ENCODE data around the gene KRT81. TPM values are rescaled to one million over a fixed set of nuclear protein-coding genes. Genes with fewer than 3 reads are reported as not detected.

KRT81 gene
- total RNA-seq, 5 donors from 2014 or later (not counting 1 experiment from before 2014, with no cell fraction given) = 0.30 to 1.0 (median 0.76) TPM; not detected in 2

DNA sequence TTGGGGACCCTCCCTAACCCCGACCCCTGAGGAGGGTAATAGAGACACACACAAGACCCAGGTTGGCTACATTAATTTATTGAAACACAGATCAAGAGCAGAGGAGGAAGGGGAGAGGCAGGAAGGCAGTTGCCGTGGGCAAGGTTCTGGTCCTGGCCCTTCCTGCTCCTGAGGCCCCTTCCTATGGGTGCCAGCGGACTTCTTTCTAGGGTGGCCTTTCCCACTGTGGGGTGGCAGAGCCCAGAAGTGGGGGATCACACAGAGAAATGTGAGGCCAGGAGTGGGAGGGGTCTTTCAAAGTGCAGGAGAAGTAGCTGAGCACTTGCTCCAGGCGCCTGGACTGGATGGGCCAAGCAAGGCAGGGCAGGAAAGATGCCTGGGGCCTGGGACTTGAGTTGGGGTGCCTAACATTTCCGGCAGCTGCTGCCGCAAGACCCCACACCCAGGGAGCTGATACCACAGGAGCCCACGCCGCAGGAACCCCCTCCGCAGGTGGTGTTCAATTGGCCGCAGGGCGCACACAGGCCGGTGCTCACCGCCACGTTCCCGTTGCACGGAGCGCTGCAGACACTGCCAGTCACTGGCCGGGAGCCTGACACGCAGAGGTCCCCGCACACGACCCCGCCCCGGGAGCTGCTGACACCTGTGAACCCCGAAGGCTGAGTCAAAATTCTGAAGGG, 5.3 kb downstream of the KRT81 start:
- Histone ChIP-seq H3K27ac (ENCODE audit: low read length) (no peak overlapping the region), H3K27me3 (replicated peaks in 1 of 2; ENCODE audit: control insufficient read depth in 2 of 2, extremely low read depth in 1 of 2, insufficient read depth in 2 of 2, low read length in 1 of 2) (peaks cover 0 to 13% of the 10 kb centered on the region in 2 experiments), H3K4me3 (ENCODE audit: control insufficient read depth in 1 of 2, extremely low read depth in 1 of 2, low read length in 1 of 2) (no peak overlapping the region), H3K4me1 (ENCODE audit: control insufficient read depth in 1 of 2, extremely low read depth in 1 of 2, insufficient read depth in 2 of 2, low read length in 2 of 2) (peaks cover 0 to 2% of the 10 kb centered on the region in 2 experiments), H3K36me3 (ENCODE audit: control insufficient read depth in 2 of 2, extremely low read depth in 1 of 2, insufficient read depth in 1 of 2, low read length in 1 of 2) (no peaks in the 10 kb centered on the region), H3K9me3 (no peaks in the 10 kb centered on the region)
- ATAC-seq (replicated peaks in 1 of 4) (no peak), DNase-seq (peak in 1 of 35 experiments; percentile 21)
- POLR2A ChIA-PET = no interaction called here
- H3K4me3 Mint-ChIP-seq = no peak overlapping the region
- H3K9me3 Mint-ChIP-seq = no peaks in the 10 kb centered on the region
- WGBS (ENCODE audit: insufficient coverage) = 94% methylated on average over 23 of the region's 24 CpGs
- H3K4me1 Mint-ChIP-seq = peaks cover 0 to 13% (median 7%) of the 10 kb centered on the region in 3 donors
- CTCF ChIA-PET = interaction anchor here in 1 of 2 donors (1.0 kb wide), 1 partner anchor 8 kb away, joined by 4 read pairs; no protein-coding TSS in a partner anchor
- H3K27ac Mint-ChIP-seq = no peak overlapping the region
- peaks cover 0 to 8% of the 10 kb centered on the region in 2 donors for H3K27me3 Mint-ChIP-seq
- no peaks in the 10 kb centered on the region for H3K36me3 Mint-ChIP-seq

DNA sequence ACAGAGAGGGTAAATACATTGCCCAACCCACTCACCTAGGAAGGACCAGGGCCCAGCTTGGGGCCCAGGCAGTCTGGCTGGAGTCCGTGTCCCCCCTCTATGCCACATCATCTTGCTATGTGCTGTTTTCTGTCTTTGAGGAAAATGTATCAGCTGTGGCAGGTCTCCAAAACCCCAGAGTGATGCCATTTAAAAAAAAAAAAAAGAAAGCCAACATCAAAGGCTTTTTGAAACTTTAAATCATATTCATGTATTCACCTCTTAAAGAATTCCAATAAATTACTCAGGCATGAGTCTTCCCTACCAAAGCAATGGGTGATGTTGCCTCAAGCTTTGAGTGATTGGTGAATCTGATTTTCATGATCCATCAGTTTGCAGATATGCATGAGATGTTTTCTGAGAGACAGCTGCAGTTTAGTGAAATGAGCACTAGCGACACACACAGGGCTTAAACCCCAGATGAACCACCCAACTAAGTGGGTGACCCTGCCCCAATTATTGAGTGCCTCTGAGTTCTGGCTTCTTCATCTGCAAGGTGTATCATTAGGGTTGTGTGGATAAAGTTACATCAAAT, 6.1 kb downstream of the KRT81 start:
- ChIA-PET POLR2A (no interaction called here), CTCF (no interaction called here)

DNA sequence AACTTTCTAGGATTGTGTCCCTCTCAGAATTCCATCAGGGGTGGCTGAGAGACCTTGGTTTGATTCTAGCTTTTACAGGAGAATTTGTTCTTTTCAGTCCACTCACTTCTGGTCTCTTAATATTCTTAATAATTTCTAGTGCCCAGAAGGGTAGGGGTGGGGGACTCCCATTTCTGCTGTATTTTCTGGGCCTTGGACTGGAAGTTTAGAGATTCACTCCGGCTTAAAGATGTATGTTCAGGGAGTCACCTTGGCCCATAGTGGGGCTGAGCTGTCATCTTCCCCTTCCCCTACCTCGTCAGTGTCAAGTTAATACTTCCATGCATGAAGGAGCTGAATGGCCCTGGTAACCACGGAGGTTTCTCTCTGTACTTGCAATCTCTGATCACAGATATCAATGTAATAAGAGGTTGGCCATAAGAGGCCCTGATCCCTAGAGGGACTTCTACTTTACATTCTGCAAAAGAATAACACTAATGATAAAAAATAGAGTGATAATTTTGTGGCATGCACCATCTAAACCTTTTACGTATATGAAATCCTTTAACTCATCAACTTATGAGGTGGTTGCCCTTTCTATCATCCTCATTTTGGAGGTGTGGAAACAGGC, 6.7 kb downstream of the KRT81 start:
- no CpG with 5 or more reads among the region's 4 CpGs for WGBS (ENCODE audit: insufficient coverage)
- DNase-seq = peak in 1 of 35 experiments; percentile 4
- H3K9me3 Mint-ChIP-seq = no peaks in the 10 kb centered on the region
- no peaks in the 10 kb centered on the region for H3K36me3 ChIP-seq (ENCODE audit: control insufficient read depth in 2 of 2, extremely low read depth in 1 of 2, insufficient read depth in 1 of 2, low read length in 1 of 2)
- POLR2A ChIA-PET = interaction anchor here in 1 of 2 donors (0.6 kb wide), 1 partner anchor 667 kb away, joined by 3 read pairs; no protein-coding TSS in a partner anchor
- peaks cover 0 to 2% of the 10 kb centered on the region in 2 experiments for H3K4me1 ChIP-seq (ENCODE audit: control insufficient read depth in 1 of 2, extremely low read depth in 1 of 2, insufficient read depth in 2 of 2, low read length in 2 of 2)
- H3K36me3 Mint-ChIP-seq = no peaks in the 10 kb centered on the region
- H3K4me1 Mint-ChIP-seq = peaks cover 0 to 13% (median 7%) of the 10 kb centered on the region in 3 donors
- H3K4me3 ChIP-seq (ENCODE audit: control insufficient read depth in 1 of 2, extremely low read depth in 1 of 2, low read length in 1 of 2) = no peak overlapping the region
- peaks cover 0 to 19% of the 10 kb centered on the region in 2 experiments for H3K27me3 ChIP-seq (replicated peaks in 1 of 2; ENCODE audit: control insufficient read depth in 2 of 2, extremely low read depth in 1 of 2, insufficient read depth in 2 of 2, low read length in 1 of 2)
- peaks cover 5 to 13% of the 10 kb centered on the region in 2 donors for H3K27me3 Mint-ChIP-seq
- H3K4me3 Mint-ChIP-seq = no peak overlapping the region
- CTCF ChIA-PET = interaction anchor here in 1 of 2 donors (0.6 kb wide), 1 partner anchor 278 kb away, joined by 4 read pairs; no protein-coding TSS in a partner anchor
- H3K9me3 ChIP-seq = no peaks in the 10 kb centered on the region
- no peak overlapping the region for H3K27ac Mint-ChIP-seq
- no peak overlapping the region for H3K27ac ChIP-seq (ENCODE audit: low read length)
- ATAC-seq (replicated peaks in 1 of 4) = no peak

More for the DNA sequence above, 6.1 kb downstream of the KRT81 start:
- Histone ChIP-seq H3K27ac (ENCODE audit: low read length) (no peak overlapping the region), H3K4me3 (ENCODE audit: control insufficient read depth in 1 of 2, extremely low read depth in 1 of 2, low read length in 1 of 2) (no peak overlapping the region), H3K4me1 (ENCODE audit: control insufficient read depth in 1 of 2, extremely low read depth in 1 of 2, insufficient read depth in 2 of 2, low read length in 2 of 2) (peaks cover 0 to 2% of the 10 kb centered on the region in 2 experiments), H3K9me3 (no peaks in the 10 kb centered on the region), H3K27me3 (replicated peaks in 1 of 2; ENCODE audit: control insufficient read depth in 2 of 2, extremely low read depth in 1 of 2, insufficient read depth in 2 of 2, low read length in 1 of 2) (peaks cover 0 to 15% of the 10 kb centered on the region in 2 experiments), H3K36me3 (ENCODE audit: control insufficient read depth in 2 of 2, extremely low read depth in 1 of 2, insufficient read depth in 1 of 2, low read length in 1 of 2) (no peaks in the 10 kb centered on the region)
- Mint-ChIP-seq H3K36me3 (no peaks in the 10 kb centered on the region), H3K27ac (no peak overlapping the region), H3K4me3 (no peak overlapping the region), H3K9me3 (no peaks in the 10 kb centered on the region), H3K27me3 (peaks cover 0 to 8% of the 10 kb centered on the region in 2 donors), H3K4me1 (peaks cover 0 to 13% (median 7%) of the 10 kb centered on the region in 3 donors)
- no peak for DNase-seq
- WGBS (ENCODE audit: insufficient coverage) = no CpG with 5 or more reads among the region's 2 CpGs
- no peak for ATAC-seq (replicated peaks in 1 of 4)

DNA sequence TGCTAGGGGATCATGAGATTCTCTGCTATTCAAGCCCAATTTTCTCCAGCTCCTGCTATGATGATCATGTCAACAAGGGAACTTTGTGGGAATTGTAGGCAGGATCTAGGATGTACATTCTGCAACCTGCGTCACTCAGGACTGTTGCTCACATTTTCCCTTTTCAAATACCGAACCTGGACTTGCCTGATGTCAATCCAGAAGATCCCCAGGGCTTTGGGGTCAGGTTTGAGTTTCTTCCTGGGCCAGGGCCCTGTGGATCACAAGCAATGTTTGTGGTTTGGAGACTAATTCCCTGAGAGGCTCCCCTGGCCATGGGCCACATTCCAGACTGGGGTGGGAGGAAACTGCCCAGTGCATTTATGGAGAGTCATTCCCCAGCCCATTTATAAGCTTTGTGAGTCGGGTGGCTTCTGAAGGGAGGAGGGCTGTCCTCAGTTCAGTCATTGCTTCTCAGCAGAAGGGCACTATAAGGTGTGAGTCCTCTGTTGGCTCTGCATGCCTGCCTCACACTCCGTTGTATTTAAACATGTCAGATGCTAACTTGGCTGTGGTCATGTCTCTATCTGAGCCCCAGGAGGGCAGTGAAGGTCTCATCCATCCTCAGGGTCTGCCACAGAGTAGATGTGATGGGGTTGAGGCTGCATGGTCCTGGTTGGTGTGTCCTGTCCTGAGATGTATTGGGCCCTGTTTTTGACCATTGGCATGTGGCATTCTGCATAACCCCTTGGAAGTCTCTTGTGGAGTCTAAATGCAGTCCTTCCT, 10.4 kb downstream of the KRT81 start:
- ChIA-PET CTCF (interaction anchor here in 1 of 2 donors (0.6 kb wide), 1 partner anchor 1637 kb away, joined by 4 read pairs; no protein-coding TSS in a partner anchor), POLR2A (no interaction called here)
- no peak overlapping the region for H3K27ac Mint-ChIP-seq
- H3K4me3 Mint-ChIP-seq = no peak overlapping the region
- H3K27me3 ChIP-seq (replicated peaks in 1 of 2; ENCODE audit: control insufficient read depth in 2 of 2, extremely low read depth in 1 of 2, insufficient read depth in 2 of 2, low read length in 1 of 2) = peaks cover 0 to 31% of the 10 kb centered on the region in 2 experiments
- no peaks in the 10 kb centered on the region for H3K36me3 Mint-ChIP-seq
- DNase-seq (no peak), ATAC-seq (replicated peaks in 1 of 4) (no peak)
- H3K4me3 ChIP-seq (ENCODE audit: control insufficient read depth in 1 of 2, extremely low read depth in 1 of 2, low read length in 1 of 2) = no peak overlapping the region
- H3K9me3 Mint-ChIP-seq = no peaks in the 10 kb centered on the region
- no peaks in the 10 kb centered on the region for H3K36me3 ChIP-seq (ENCODE audit: control insufficient read depth in 2 of 2, extremely low read depth in 1 of 2, insufficient read depth in 1 of 2, low read length in 1 of 2)
- 78% methylated on average over 3 of the region's 4 CpGs for WGBS (ENCODE audit: insufficient coverage)
- H3K4me1 ChIP-seq (ENCODE audit: control insufficient read depth in 1 of 2, extremely low read depth in 1 of 2, insufficient read depth in 2 of 2, low read length in 2 of 2) = peaks cover 0 to 9% of the 10 kb centered on the region in 2 experiments
- H3K4me1 Mint-ChIP-seq = peaks cover 5 to 10% (median 7%) of the 10 kb centered on the region in 3 donors
- H3K9me3 ChIP-seq = no peaks in the 10 kb centered on the region
- H3K27me3 Mint-ChIP-seq = peaks cover 20 to 39% of the 10 kb centered on the region in 2 donors
- H3K27ac ChIP-seq (ENCODE audit: low read length) = no peak overlapping the region

DNA sequence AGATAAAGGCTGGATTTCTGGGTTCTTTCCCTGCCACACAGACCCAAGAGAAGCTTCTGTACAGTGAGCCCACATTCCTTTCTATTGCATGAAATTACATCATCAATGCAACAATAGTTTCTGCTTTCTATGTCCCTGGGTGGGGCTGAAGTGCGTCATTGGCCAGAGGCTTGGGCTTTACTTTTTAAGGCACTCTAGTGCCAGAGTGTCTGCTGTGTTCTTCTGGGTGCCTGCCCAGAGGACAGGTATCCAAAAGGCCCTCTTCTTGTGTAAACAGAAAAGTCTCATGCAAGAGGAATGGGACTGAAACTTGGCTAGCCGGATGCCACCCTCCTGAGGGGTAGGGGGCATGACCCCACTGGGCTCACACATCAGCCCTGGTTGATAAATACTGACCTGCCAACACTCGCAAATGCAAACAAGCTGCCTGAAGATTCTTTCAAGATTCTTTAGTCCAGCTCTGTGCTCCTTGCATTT, 11.0 kb downstream of the KRT81 start:
- WGBS (ENCODE audit: insufficient coverage) = 90% methylated on average over 3 of the region's 3 CpGs
- H3K27me3 Mint-ChIP-seq = peaks cover 20 to 35% of the 10 kb centered on the region in 2 donors
- DNase-seq (no peak), ATAC-seq (replicated peaks in 1 of 4) (no peak)
- no peak overlapping the region for H3K4me3 Mint-ChIP-seq
- H3K36me3 Mint-ChIP-seq = no peaks in the 10 kb centered on the region
- no peaks in the 10 kb centered on the region for H3K9me3 ChIP-seq
- H3K36me3 ChIP-seq (ENCODE audit: control insufficient read depth in 2 of 2, extremely low read depth in 1 of 2, insufficient read depth in 1 of 2, low read length in 1 of 2) = no peaks in the 10 kb centered on the region
- no peak overlapping the region for H3K27ac Mint-ChIP-seq
- H3K4me1 Mint-ChIP-seq = peaks cover 5 to 10% (median 7%) of the 10 kb centered on the region in 3 donors
- ChIA-PET POLR2A (no interaction called here), CTCF (interaction anchor here in 1 of 2 donors (1.6 kb wide), 1 partner anchor 32 kb away, joined by 3 read pairs; no protein-coding TSS in a partner anchor)
- H3K27ac ChIP-seq (ENCODE audit: low read length) = no peak overlapping the region
- peaks cover 0 to 9% of the 10 kb centered on the region in 2 experiments for H3K4me1 ChIP-seq (ENCODE audit: control insufficient read depth in 1 of 2, extremely low read depth in 1 of 2, insufficient read depth in 2 of 2, low read length in 2 of 2)
- no peaks in the 10 kb centered on the region for H3K9me3 Mint-ChIP-seq
- H3K27me3 ChIP-seq (replicated peaks in 1 of 2; ENCODE audit: control insufficient read depth in 2 of 2, extremely low read depth in 1 of 2, insufficient read depth in 2 of 2, low read length in 1 of 2) = peaks cover 0 to 35% of the 10 kb centered on the region in 2 experiments
- no peak overlapping the region for H3K4me3 ChIP-seq (ENCODE audit: control insufficient read depth in 1 of 2, extremely low read depth in 1 of 2, low read length in 1 of 2)
